Keratinocyte (primary cell): ENCODE measurements around the gene IQGAP3.

Experiments
- CTCF ChIP-seq, 3 experiments: IDR thresholded peaks in 1 of 3; conservative IDR thresholded peaks in 1 of 3; optimal IDR thresholded peaks in 1 of 3; 2 replicates in 2 of 3; 3 replicates in 1 of 3; pipeline versions ENCODE3 to v1.5.1; 2011; ENCODE audit warnings: low read length in 3 of 3, mild to moderate bottlenecking in 3 of 3, moderate library complexity in 2 of 3, control low read depth in 1 of 3, inconsistent platforms in 1 of 3; ENCODE audit not compliant: insufficient read depth in 2 of 3; ENCODE audit errors: extremely low read depth in 1 of 3
- EZH2 ChIP-seq: IDR thresholded peaks from one replicate; pipeline ENCODE4 v1.6.1; 2012; ENCODE audit warnings: inconsistent platforms, mild to moderate bottlenecking, low read length, moderate library complexity

GRCh38 chr1:156493154-156493631 is 79.2 kb downstream of the IQGAP3 start:
- TF ChIP-seq CTCF (optimal IDR thresholded peaks at IDR 0.05 in 1 of 3, IDR thresholded peaks at IDR 0.05 in 1 of 3, conservative IDR thresholded peaks at IDR 0.05 in 1 of 3; ENCODE audit: extremely low read depth in 1 of 3, insufficient read depth in 2 of 3, low read length in 3 of 3): no peak
- no peak for TF ChIP-seq EZH2
